Activated naive CD4-positive, alpha-beta T cell treated with anti-CD3 and anti-CD28 coated beads, Interleukin-2, amount 50 U/mL, for 16 hours (primary cell): ENCODE data around the gene BNC2.

Experiments
- DNase-seq: peaks from one replicate; pipeline ENCODE4 v3.0.0-alpha.2; 2020

The BNC2 gene

GRCh38 chr9:16753256-16753655 is 117.2 kb downstream of the BNC2 start:
- no peak for DNase-seq

DNA sequence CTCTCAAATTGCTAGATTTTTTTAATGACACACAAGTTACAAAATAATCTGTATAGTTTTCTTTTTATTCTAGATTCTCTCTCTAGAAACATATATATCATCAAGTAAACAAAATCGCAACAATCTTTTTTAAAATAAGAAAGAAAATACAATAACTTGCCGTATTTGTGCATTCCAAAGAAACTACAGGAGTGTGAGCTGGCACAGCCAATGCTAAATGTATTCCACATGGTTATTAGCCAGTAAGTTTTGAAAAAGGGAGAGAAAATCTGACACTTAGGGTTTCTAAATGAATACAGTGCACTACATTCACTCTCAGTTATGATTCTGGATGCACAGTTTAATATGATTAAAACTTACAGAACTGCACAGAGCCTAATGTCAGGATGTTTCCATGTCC is 117.9 kb downstream of the BNC2 start:
- DNase-seq, result no peak

DNA sequence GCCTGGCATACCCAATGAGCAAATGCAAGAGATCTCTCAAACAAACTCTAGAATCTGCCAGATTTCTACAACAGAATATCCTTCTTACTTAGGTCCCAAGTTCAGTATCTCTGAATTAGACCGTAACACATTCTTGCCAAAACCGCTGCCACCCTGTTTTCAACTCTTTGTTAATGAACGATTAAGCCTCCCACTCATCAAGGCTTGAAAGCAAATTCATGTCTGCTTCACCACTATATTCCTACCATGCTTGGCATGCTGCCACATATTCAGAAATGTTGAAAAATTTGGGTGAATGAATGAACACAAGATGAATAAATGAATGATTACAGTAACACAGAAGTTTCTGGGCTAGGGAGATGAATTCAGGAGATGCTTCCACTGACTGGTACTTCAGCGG is 119.9 kb downstream of the BNC2 start:
- no peak for DNase-seq

GRCh38 chr9:16745359-16745758 is 125.1 kb downstream of the BNC2 start:
- no peak for DNase-seq

- no peak for DNase-seq
These were observed 126.1 kb downstream of the BNC2 start for GRCh38 chr9:16744394-16744793.

DNA sequence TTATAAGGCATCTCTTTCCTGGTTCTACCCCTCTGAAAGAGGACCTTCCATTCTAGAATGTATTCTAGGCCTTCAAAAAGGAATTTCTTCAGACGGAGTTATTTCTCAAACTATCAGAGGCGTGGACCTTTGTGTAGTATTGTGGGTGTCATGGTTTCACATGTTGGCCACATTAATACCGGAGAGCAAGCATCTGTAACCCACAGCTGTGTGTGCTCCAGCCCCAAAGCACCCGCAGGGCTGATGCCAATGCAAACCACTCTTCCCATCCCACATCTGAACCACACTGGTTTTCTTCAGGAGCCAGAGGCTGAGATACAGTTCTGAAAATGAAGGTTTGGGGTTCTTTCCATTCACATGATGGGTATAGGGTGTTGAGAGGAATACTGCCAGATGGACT is 127.1 kb downstream of the BNC2 start:
- DNase-seq, result no peak

DNA sequence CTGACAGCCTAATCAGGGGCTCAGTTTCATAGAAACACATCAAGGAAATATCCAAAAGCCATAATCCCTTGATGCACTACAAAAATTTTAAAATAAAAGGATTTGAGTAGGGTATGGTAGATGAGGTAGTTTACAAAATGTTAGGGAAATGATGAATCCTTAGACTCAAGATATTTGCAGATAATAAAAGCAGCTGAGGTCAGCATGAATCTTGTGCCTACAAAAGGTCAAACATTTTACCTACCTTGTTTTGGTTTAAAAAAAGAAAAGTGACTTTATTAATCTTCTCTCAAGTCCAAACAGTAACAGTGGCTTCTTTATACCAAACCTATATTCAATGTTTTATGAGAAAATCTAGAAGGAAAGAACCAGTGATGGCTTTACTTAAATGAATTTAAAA is 135.5 kb downstream of the BNC2 start:
- DNase-seq, result no peak

DNA sequence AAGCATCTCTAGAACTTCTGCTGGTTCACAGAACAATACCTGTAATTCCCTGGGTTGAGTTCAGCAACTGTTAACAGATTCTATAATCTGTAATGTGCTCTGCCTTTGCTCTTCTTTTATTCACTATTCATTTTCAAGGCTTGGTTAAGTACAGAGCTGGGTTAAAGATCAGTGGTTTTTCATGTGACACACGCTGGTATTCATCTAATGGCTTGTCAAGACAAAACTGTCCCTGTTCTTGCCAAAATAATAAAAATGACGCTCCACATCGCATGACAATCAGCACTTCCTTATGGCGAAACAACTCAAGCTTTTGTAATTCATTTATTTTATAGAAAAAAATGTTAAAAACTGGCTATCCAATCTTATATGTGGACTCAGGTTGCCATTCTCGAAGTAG is 137.9 kb downstream of the BNC2 start:
- DNase-seq, result no peak

GRCh38 chr9:16730162-16730561 is 140.3 kb downstream of the BNC2 start:
- no peak for DNase-seq

- no peak for DNase-seq
These were observed 140.8 kb downstream of the BNC2 start for GRCh38 chr9:16729651-16730050.

GRCh38 chr9:16728137-16728508 is 142.3 kb downstream of the BNC2 start:
- no peak for DNase-seq

DNA sequence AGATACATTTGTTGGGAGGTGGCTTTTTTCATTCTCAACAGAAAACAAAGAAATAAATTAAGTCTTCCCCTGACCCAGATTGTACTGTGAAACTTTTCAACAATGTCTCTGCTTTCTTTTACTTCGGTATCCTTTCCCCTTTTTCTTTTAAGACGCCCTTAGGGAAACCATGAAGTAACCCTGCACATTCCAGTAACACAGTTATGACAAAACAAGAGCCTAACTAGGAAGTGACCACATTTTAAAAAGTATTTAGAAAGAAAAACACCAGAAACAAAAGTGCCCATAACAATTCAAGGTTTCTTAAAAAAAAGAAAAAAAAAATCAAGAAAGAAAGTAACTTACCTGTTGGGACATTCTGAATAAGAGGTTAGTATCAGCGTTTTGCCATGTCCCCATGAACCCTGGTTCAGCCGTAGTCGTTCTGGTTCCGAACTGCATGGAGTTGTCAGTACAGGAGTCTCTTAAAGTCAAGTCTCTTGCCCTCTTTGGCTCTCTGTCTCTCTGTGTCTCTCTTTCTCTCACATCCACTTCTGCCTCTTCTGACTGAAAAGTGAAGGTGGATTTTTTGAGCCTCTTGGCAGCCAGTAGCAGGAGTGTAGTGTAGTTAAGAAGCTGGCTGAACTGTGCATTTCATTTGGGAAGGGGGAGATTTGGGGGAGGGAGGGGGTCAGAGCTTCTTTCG is 142.9 kb downstream of the BNC2 start:
- no peak for DNase-seq

DNA sequence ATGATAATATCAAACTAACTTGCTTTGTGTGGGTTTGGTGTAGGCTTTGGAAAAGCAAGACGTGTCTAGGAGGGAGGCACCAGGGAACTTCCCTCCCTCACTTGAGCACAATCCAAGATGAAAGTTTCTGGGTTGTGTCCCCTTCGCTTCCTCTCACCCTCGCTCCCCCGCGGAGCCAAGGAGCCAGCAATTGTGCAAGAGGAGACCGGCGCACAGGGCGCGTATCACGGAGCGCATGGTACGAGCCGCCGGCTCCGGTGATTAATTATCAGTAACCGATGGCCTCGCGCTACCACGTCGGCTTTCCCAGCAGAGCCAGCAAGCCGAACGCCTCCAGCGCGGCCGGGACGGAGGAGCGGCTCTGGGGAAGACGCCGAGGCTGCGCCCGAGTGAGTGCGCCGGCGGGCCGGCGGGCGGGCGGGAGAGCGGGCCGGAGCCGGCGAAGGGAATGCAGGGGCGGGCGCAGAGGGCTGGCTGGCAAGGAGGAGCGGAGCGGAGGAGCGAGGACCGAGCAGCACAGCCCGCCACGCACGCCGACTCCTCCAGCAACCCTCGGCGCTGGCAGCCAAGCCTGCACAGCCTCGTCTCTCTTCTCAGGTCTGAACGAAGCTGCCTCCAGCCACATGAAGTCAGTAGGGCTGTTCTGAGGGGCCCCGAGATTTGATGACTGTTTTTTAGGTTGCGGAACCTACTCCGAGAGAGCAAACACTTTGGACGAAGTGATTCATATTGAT is 143.6 kb downstream of the BNC2 start:
- no peak for DNase-seq

GRCh38 chr9:16726029-16726428 is 144.4 kb downstream of the BNC2 start:
- DNase-seq, result no peak

DNA sequence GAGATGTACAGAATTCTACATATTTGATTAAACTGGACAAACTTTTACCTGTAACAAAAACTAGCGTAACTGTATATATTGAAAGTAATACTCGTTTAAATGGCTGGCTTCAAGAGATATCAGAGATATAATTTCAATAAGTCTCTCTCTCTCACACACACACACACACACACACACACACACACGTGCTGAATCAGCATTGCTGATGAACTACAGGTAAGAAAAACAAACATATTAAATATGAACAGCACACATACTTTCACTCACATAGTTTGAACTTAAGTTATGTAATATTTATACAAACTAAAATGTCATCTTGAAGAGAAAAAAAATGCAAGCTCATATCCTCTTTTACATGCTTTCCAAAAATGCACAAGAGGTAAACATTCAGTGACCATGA is 145.4 kb downstream of the BNC2 start:
- no peak for DNase-seq

DNA sequence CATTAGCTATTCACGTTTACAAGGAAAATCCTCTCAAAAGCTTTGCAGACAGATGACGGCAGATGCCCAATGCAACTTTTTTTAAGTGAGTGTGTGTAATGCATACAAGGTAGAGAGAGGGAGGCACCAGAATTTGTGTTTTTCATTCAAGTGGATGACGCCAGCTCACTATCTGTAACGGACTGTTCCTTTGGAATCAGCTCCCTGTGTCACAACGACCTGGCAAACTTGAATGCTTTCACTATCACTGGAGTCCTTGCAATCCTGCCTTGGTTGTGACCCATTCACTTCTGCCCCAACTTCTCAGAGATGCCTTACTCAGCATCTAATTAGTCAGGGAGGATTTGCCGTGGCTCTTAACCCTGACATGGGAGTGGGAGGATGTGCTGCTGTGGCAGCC is 148.5 kb downstream of the BNC2 start:
- DNase-seq, result no peak

DNA sequence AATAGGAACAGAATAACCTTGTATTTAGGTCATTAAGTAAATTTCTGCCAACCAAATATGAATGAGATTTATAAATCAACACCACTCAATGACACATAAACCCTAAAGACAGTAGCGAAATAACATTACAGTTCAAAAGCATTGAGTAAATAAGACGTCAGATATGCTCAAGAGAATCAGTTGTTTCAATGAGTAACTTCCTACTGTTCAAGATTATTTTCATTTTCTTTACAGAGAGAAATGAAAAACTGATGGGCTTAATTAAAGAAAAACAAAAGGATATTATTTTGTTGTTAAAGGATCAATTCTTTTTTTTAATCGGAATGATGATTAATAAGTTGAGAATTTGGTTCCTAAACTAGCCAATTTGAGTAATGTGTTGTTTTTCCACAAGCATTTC is 150.1 kb downstream of the BNC2 start:
- no peak for DNase-seq

GRCh38 chr9:16719921-16720320 is 150.5 kb downstream of the BNC2 start:
- no peak for DNase-seq

- no peak for DNase-seq
These were observed 151.5 kb downstream of the BNC2 start for GRCh38 chr9:16718952-16719351.

DNA sequence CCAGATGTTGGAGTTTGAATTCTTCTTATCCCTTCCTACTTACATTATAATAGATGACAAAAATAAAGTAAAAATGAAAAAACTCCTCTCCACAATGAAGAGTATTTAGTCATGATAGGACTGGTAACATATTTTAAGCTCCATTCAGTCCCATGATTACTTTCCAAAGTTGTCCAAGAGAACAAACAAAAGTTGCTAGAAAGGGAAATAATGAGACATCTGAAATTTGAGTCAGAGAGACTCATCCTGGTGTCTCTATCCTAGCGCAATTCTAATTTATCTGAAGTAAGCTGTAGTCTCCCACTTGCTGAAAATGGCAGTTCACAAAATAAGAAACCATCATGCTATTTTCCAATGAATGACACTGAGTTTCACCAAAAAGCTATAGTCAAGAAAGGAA is 152.2 kb downstream of the BNC2 start:
- DNase-seq, result no peak

- DNase-seq, result no peak
These were observed 153.9 kb downstream of the BNC2 start for GRCh38 chr9:16716601-16717000.

GRCh38 chr9:16715404-16715803 is 155.1 kb downstream of the BNC2 start:
- no peak for DNase-seq

DNA sequence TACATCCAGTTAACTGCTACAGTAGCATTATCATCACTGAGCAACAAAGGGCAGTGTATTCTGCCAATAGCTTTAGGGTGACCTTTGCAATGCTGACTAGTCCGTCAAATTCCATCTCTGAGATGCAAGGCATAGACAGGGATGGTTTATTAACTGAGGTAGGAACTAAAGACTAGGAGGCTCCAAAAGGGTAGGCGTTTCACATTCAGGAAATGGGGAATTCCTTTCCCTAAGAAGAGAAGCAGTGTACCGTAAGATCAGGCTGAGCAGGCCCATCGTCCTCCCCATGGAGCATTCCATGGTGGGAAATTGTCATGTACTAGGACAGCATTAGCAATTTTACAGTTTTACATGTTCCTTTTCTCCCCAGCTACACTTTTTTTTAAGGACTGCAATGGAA is 157.7 kb downstream of the BNC2 start:
- no peak for DNase-seq

GRCh38 chr9:16710888-16711287 is 159.6 kb downstream of the BNC2 start:
- DNase-seq, result no peak

GRCh38 chr9:16709924-16710323 is 160.5 kb downstream of the BNC2 start:
- DNase-seq, result no peak
